OCI-LY1 (cell line): ENCODE results near the gene CDKAL1.

Experiments
- H2AFZ ChIP-seq: fragments of 200-600 bp; sonication (generic), shearing (Covaris generic); 2 replicates; pipeline ENCODE4 v1.6.0; 2014; ENCODE audit warnings: antibody characterized with exemption, mild to moderate bottlenecking, low read length
- H3F3A ChIP-seq: fragments of 200-600 bp; sonication (generic), shearing (Covaris generic); 2 replicates; pipeline ENCODE4 v1.6.0; 2014; ENCODE audit warnings: mild to moderate bottlenecking, antibody characterized with exemption, low read length, moderate library complexity; ENCODE audit not compliant: insufficient read depth
- H3K27ac ChIP-seq: fragments of 200-600 bp; sonication (generic); 2 replicates; pipeline ENCODE4 v1.5.1; 2014; ENCODE audit warnings: low read length, mixed run types, mild to moderate bottlenecking, low read depth; ENCODE audit not compliant: poor library complexity, severe bottlenecking
- H3K27me3 ChIP-seq: fragments of 200-600 bp; sonication (generic); 2 replicates; pipeline ENCODE4 v1.6.0; 2014; ENCODE audit warnings: antibody characterized with exemption, mild to moderate bottlenecking, low read length, moderate library complexity; ENCODE audit not compliant: insufficient read depth
- H3K36me3 ChIP-seq: fragments of 200-600 bp; sonication (generic); 2 replicates; pipeline ENCODE4 v1.6.1; 2014; ENCODE audit warnings: mild to moderate bottlenecking, antibody characterized with exemption, low read length, moderate library complexity, mixed read lengths; ENCODE audit not compliant: insufficient read depth
- H3K4me1 ChIP-seq: fragments of 200-600 bp; sonication (generic); 2 replicates; pipeline ENCODE4 v1.5.1; 2014; ENCODE audit warnings: mild to moderate bottlenecking, low read length, moderate library complexity; ENCODE audit not compliant: insufficient read depth, severe bottlenecking
- H3K4me2 ChIP-seq: fragments of 200-600 bp; sonication (generic), shearing (Covaris generic); 2 replicates; pipeline ENCODE4 v1.6.1; 2014; ENCODE audit warnings: low read length
- H3K4me3 ChIP-seq: fragments of 200-600 bp; sonication (generic); 2 replicates; pipeline ENCODE4 v1.5.1; 2014; ENCODE audit warnings: low read length, low read depth, mild to moderate bottlenecking, mixed read lengths; ENCODE audit not compliant: poor library complexity, severe bottlenecking
- H3K79me2 ChIP-seq: fragments of 200-600 bp; shearing (Covaris generic); 2 replicates; pipeline ENCODE4 v1.6.1; 2016; ENCODE audit warnings: mixed run types, low read length, mixed read lengths; ENCODE audit not compliant: insufficient read depth
- H3K9ac ChIP-seq: fragments of 200-600 bp; sonication (generic), shearing (Covaris generic); 2 replicates; pipeline ENCODE4 v1.6.1; 2014; ENCODE audit warnings: mild to moderate bottlenecking, low read length, mixed read lengths
- H3K9me2 ChIP-seq: fragments of 200-600 bp; sonication (generic), shearing (Covaris generic); 2 replicates; pipeline ENCODE4 v1.6.1; 2014; ENCODE audit warnings: low read depth, mild to moderate bottlenecking, low read length, mixed read lengths
- H3K9me3 ChIP-seq: fragments of 200-600 bp; shearing (Covaris generic); 2 replicates; pipeline ENCODE4 v1.6.1; 2014; ENCODE audit warnings: low read length, mixed read lengths
- H4K20me1 ChIP-seq: fragments of 200-600 bp; sonication (generic), shearing (Covaris generic); 2 replicates; pipeline ENCODE4 v1.6.0; 2016; ENCODE audit warnings: mild to moderate bottlenecking, low read length; ENCODE audit not compliant: insufficient read depth
- CTCF ChIP-seq: fragments of 200-600 bp; sonication (generic), shearing (Covaris generic); IDR thresholded peaks from 2 replicates; pipeline ENCODE4 v1.5.1; 2017; ENCODE audit warnings: mild to moderate bottlenecking, antibody characterized with exemption, low read length, moderate library complexity, mixed read lengths
- EZH2 ChIP-seq: fragments of 200-600 bp; sonication (generic), shearing (Covaris generic); IDR thresholded peaks from 2 replicates; pipeline ENCODE4 v1.8.0; 2017; ENCODE audit warnings: borderline replicate concordance, mixed run types, mild to moderate bottlenecking, antibody characterized with exemption, low read length, moderate library complexity, mixed read lengths

The CDKAL1 gene

DNA sequence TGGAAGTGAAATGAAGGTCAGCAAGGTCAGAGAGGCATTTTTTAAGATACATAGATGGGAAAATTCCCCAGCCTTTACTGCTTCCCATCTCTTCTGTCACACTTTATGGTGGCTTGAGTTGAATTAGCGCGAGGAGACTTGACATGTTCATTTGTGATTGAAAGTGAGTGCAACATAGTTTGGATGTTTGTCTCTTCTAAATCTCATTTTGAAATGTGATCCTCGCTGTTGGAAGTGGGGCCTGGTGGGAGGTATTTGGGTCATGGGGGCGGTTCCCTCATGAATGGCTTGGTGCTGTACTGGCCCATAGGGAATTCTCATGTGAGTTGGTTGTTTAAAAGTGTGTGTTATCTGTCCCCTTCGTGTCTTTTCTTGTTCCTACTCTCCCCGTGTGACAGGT, 237.2 kb downstream of the CDKAL1 start:
- Histone ChIP-seq H2AFZ (no peak overlapping the region), H3F3A (no peaks in the 10 kb centered on the region), H4K20me1 (no peaks in the 10 kb centered on the region), H3K27ac (no peak overlapping the region), H3K4me1 (no peaks in the 10 kb centered on the region), H3K79me2 (no peaks in the 10 kb centered on the region), H3K36me3 (no peaks in the 10 kb centered on the region), H3K27me3 (no peaks in the 10 kb centered on the region), H3K4me3 (no peak overlapping the region), H3K9ac (no peak overlapping the region), H3K9me2 (no peaks in the 10 kb centered on the region), H3K9me3 (no peaks in the 10 kb centered on the region), H3K4me2 (no peak overlapping the region)
- TF ChIP-seq CTCF (no peak), EZH2 (no peak)

GRCh38 chr6:20773822-20774221, 239.6 kb downstream of the CDKAL1 start:
- no peak overlapping the region for H3K27ac ChIP-seq
- no peaks in the 10 kb centered on the region for H3F3A ChIP-seq
- H3K9me2 ChIP-seq = no peaks in the 10 kb centered on the region
- H3K4me2 ChIP-seq = no peak overlapping the region
- H3K36me3 ChIP-seq = no peaks in the 10 kb centered on the region
- H3K9me3 ChIP-seq = no peaks in the 10 kb centered on the region
- H4K20me1 ChIP-seq = no peaks in the 10 kb centered on the region
- TF ChIP-seq CTCF = no peak
- TF ChIP-seq EZH2 = no peak
- H3K9ac ChIP-seq = no peak overlapping the region
- no peak overlapping the region for H3K4me3 ChIP-seq
- no peak overlapping the region for H2AFZ ChIP-seq
- H3K27me3 ChIP-seq = no peaks in the 10 kb centered on the region
- no peaks in the 10 kb centered on the region for H3K4me1 ChIP-seq
- H3K79me2 ChIP-seq = no peaks in the 10 kb centered on the region

- Histone ChIP-seq H3K27me3 (no peaks in the 10 kb centered on the region), H3K79me2 (no peaks in the 10 kb centered on the region), H3K9me2 (no peaks in the 10 kb centered on the region), H4K20me1 (no peaks in the 10 kb centered on the region), H3F3A (no peaks in the 10 kb centered on the region), H3K27ac (no peak overlapping the region), H3K4me2 (no peak overlapping the region), H3K4me3 (no peak overlapping the region), H3K9ac (no peak overlapping the region), H3K4me1 (no peaks in the 10 kb centered on the region), H3K36me3 (no peaks in the 10 kb centered on the region), H3K9me3 (no peaks in the 10 kb centered on the region), H2AFZ (no peak overlapping the region)
- no peak for TF ChIP-seq CTCF
- TF ChIP-seq EZH2 = no peak
Measured at GRCh38 chr6:20775981-20776380, 241.7 kb downstream of the CDKAL1 start.
